GM12874 (cell line): ENCODE data around the gene TNFRSF4.

ENCODE experiments used
- CTCF ChIP-seq: IDR thresholded peaks from 2 replicates; pipeline ENCODE4 v1.5.1; 2011; ENCODE audit warnings: low read depth, mild to moderate bottlenecking, control low read depth, low read length, moderate library complexity; ENCODE audit not compliant: insufficient read depth

TNFRSF4 gene

GRCh38 chr1:1228596-1229321, 14.8 kb upstream of the TNFRSF4 start:
- no peak for TF ChIP-seq CTCF

DNA sequence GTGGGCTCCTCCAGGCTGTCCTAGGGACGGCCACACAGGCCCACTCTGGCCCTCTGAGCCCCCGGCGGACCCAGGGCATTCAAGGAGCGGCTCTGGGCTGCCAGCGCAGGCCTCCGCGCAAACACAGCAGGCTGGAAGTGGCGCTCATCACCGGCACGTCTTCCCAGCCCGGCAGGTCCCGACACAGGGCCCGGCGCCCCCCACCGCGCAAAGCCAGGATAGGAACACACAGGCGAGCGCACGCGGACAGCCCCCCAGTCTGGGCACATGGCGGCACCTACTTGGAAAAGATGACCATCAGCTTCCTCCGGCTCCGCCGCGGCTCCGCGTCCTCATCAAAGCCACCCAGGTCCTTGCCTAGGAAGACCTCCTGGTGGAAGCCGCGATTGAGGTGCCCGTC, 14.2 kb upstream of the TNFRSF4 start:
- TF ChIP-seq CTCF, result no peak

DNA sequence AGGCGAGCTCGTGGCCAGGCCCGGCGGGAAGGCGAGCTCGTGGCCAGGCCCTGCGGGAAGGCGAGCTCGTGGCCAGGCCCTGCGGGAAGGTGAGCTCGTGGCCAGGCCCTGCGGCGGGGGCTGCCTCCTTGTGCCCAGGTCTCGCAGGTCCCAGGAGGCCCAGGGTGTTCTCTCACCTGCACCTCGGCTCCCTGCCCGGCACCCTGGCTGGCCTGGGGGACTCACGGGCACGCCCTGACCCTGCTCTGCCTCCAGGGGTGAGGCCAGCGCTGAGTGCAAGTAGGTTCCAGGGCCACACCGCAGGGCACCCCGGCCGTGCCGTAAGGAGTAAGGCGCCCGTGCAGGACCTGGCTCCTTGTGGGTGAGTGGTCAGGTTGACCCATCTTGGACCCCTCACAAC, 13.4 kb upstream of the TNFRSF4 start:
- TF ChIP-seq CTCF, result no peak

GRCh38 chr1:1226566-1227362, 12.8 kb upstream of the TNFRSF4 start:
- no peak for TF ChIP-seq CTCF

- no peak for TF ChIP-seq CTCF
These were observed 12.0 kb upstream of the TNFRSF4 start for GRCh38 chr1:1225913-1226312.

GRCh38 chr1:1225238-1225845, 11.4 kb upstream of the TNFRSF4 start:
- no peak for TF ChIP-seq CTCF

- TF ChIP-seq CTCF, result no peak
These were observed 9.9 kb upstream of the TNFRSF4 start for GRCh38 chr1:1223891-1224290.
